Neural crest cell (in vitro differentiated cells): Measurements from ENCODE around the gene ZFYVE9. TPM values are rescaled to one million over a fixed set of nuclear protein-coding genes. Genes with fewer than 3 reads are reported as not detected.

Experiments used
- total RNA-seq: library from RNA; stranded (reverse); gene quantifications from 2 replicates; pipeline ENCODE4 v1.2.1, GENCODE V29; 2021

ZFYVE9 gene
- total RNA-seq, 1 donor from 2014 or later = 29.7 TPM

Other genes with a start within 250 kb of the ZFYVE9 start
- gene RAB3B, start 151.4 kb upstream of the ZFYVE9 start, total RNA-seq = 2.4 TPM in 2 replicates
- 6.4 and 8.1 TPM in 2 replicates for gene KTI12, start 108.3 kb upstream of the ZFYVE9 start, total RNA-seq
- gene TXNDC12, start 86.9 kb upstream of the ZFYVE9 start, total RNA-seq = 60.7 and 62.9 TPM in 2 replicates
- gene BTF3L4, start 85.8 kb upstream of the ZFYVE9 start, total RNA-seq = 74.3 and 75.0 TPM in 2 replicates
- gene CC2D1B, start 224.1 kb downstream of the ZFYVE9 start, total RNA-seq = 34.5 and 39.0 TPM in 2 replicates